ENCODE data around the gene FBXW2. TPM values are rescaled to one million over a fixed set of nuclear protein-coding genes. Genes with fewer than 3 reads are reported as not detected.
"Not testable (repeated sequence)": the region's sequence is repeated elsewhere in the genome, so short reads cannot be mapped to it uniquely, and the experiment has no call there.

FBXW2 gene
- total RNA-seq, 6 experiments from 2014 or later: 61.5 to 73.9 (median 67.7) TPM

GRCh38 chr9:120755810-120756434, 37.3 kb downstream of the FBXW2 start:
- no peaks in the 10 kb centered on the region for H3K36me3 Mint-ChIP-seq (ENCODE audit: low read depth)
- peaks cover 20% of the 10 kb centered on the region for H3K4me1 Mint-ChIP-seq (ENCODE audit: low read depth)
- peak; percentile 20 for DNase-seq
- H3K27me3 Mint-ChIP-seq (ENCODE audit: insufficient read depth): no peaks in the 10 kb centered on the region
- H3K9me3 Mint-ChIP-seq: no peaks in the 10 kb centered on the region
- peak; percentile 96 for TF ChIP-seq CTCF (IDR thresholded peaks at IDR 0.05)
- no peak overlapping the region for H3K27ac Mint-ChIP-seq
- no peak overlapping the region for H3K4me3 Mint-ChIP-seq

GRCh38 chr9:120755044-120755443, 38.2 kb downstream of the FBXW2 start:
- Mint-ChIP-seq H3K27me3 (ENCODE audit: insufficient read depth) (no peaks in the 10 kb centered on the region), H3K27ac (no peak overlapping the region), H3K9me3 (no peaks in the 10 kb centered on the region), H3K4me1 (ENCODE audit: low read depth) (peaks cover 18% of the 10 kb centered on the region), H3K36me3 (ENCODE audit: low read depth) (no peaks in the 10 kb centered on the region), H3K4me3 (no peak overlapping the region)
- TF ChIP-seq CTCF (IDR thresholded peaks at IDR 0.05): no peak
- DNase-seq: no peak

GRCh38 chr9:120750421-120750820, 42.8 kb downstream of the FBXW2 start:
- H3K36me3 Mint-ChIP-seq (ENCODE audit: low read depth): no peaks in the 10 kb centered on the region
- H3K9me3 Mint-ChIP-seq: no peaks in the 10 kb centered on the region
- no peak for TF ChIP-seq CTCF (IDR thresholded peaks at IDR 0.05)
- H3K27ac Mint-ChIP-seq: no peak overlapping the region
- peak; percentile 47 for DNase-seq
- H3K4me1 Mint-ChIP-seq (ENCODE audit: low read depth): peaks cover 6% of the 10 kb centered on the region
- H3K4me3 Mint-ChIP-seq: no peak overlapping the region
- no peaks in the 10 kb centered on the region for H3K27me3 Mint-ChIP-seq (ENCODE audit: insufficient read depth)

GRCh38 chr9:120746366-120746765, 46.9 kb downstream of the FBXW2 start:
- H3K27ac Mint-ChIP-seq; H3K4me3 Mint-ChIP-seq; H3K36me3 Mint-ChIP-seq (ENCODE audit: low read depth); DNase-seq; H3K9me3 Mint-ChIP-seq; H3K27me3 Mint-ChIP-seq (ENCODE audit: insufficient read depth): not testable (repeated sequence)
- peaks cover 11% of the 10 kb centered on the region for H3K4me1 Mint-ChIP-seq (ENCODE audit: low read depth)

- TF ChIP-seq CTCF (IDR thresholded peaks at IDR 0.05): no peak
- H3K27me3 Mint-ChIP-seq (ENCODE audit: insufficient read depth): no peaks in the 10 kb centered on the region
- no peak overlapping the region for H3K4me3 Mint-ChIP-seq
- H3K9me3 Mint-ChIP-seq: no peaks in the 10 kb centered on the region
- H3K4me1 Mint-ChIP-seq (ENCODE audit: low read depth): peaks cover 7% of the 10 kb centered on the region; the same call in 1 of the 2 replicates
- no peak for DNase-seq
- H3K36me3 Mint-ChIP-seq (ENCODE audit: low read depth): no peaks in the 10 kb centered on the region
- no peak overlapping the region for H3K27ac Mint-ChIP-seq
Observed at GRCh38 chr9:120745278-120745677, 47.9 kb downstream of the FBXW2 start.

GRCh38 chr9:120742951-120743416, 50.2 kb downstream of the FBXW2 start:
- Mint-ChIP-seq H3K27me3 (ENCODE audit: insufficient read depth) (no peaks in the 10 kb centered on the region), H3K27ac (no peak overlapping the region), H3K36me3 (ENCODE audit: low read depth) (no peaks in the 10 kb centered on the region), H3K4me3 (no peak overlapping the region), H3K4me1 (ENCODE audit: low read depth) (0 out of 2 replicates have a peak, but pooled peaks cover 7% of the 10 kb centered on the region), H3K9me3 (no peaks in the 10 kb centered on the region)
- DNase-seq: peak; percentile 22
- peak; percentile 84 for TF ChIP-seq CTCF (IDR thresholded peaks at IDR 0.05)
